Peyer's patch (tissue), 4 donors: ENCODE data around the gene OIT3.

Experiments
- POLR2A ChIP-seq, 2 donors: fragments of 450-650 bp; IDR thresholded peaks; one replicate each; pipeline ENCODE4 v1.5.1; 2017; ENCODE audit warnings: antibody characterized with exemption in 2 of 2, mild to moderate bottlenecking in 2 of 2, moderate library complexity in 2 of 2
- TF ChIP-seq, protein P1 (sequence below), 6 experiments: fragments of 450-650 bp in 4 of 6; fragments of 200-600 bp in 2 of 6; sonication (generic) in 1 of 6; IDR thresholded peaks; one replicate each; pipeline ENCODE4 v1.5.1; 2017 to 2019; ENCODE audit warnings: antibody characterized with exemption in 6 of 6, mild to moderate bottlenecking in 3 of 6, moderate library complexity in 1 of 6

DNA sequence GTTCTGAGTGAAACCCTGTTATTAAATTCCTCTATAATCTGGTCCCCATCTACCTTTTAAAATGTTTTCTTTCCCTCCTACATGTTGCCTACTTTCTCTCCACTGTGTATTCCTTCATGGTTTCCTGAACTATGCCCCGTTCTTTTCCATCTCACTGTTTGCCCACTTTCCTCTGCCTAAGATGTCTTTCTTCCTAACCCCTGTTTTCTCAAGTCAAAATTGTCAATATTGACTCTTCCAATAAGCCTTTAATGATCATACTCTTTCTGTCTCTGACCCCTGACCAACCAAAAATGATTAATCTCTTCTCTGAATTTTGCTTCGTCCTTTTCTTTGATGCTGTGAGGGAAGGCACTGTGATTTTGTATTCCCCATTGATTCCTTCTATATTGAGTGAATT is 30.6 kb upstream of the OIT3 start:
- TF ChIP-seq, protein P1, sequence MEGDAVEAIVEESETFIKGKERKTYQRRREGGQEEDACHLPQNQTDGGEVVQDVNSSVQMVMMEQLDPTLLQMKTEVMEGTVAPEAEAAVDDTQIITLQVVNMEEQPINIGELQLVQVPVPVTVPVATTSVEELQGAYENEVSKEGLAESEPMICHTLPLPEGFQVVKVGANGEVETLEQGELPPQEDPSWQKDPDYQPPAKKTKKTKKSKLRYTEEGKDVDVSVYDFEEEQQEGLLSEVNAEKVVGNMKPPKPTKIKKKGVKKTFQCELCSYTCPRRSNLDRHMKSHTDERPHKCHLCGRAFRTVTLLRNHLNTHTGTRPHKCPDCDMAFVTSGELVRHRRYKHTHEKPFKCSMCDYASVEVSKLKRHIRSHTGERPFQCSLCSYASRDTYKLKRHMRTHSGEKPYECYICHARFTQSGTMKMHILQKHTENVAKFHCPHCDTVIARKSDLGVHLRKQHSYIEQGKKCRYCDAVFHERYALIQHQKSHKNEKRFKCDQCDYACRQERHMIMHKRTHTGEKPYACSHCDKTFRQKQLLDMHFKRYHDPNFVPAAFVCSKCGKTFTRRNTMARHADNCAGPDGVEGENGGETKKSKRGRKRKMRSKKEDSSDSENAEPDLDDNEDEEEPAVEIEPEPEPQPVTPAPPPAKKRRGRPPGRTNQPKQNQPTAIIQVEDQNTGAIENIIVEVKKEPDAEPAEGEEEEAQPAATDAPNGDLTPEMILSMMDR (IDR thresholded peaks at IDR 0.05): no peak
- TF ChIP-seq POLR2A (IDR thresholded peaks at IDR 0.05): no peak
